HCT116 (cell line): ENCODE results near the gene CABP1. TPM values are rescaled to one million over a fixed set of nuclear protein-coding genes. Genes with fewer than 3 reads are reported as not detected.

Experiments used
- ATAC-seq: fragments of 200-7000 bp; cut with Tn5 transposase; 2 replicates; pipeline ENCODE4 v1.9.1; 2020; ENCODE audit warnings: mild to moderate bottlenecking, moderate library complexity
- BruUV-seq: library from RNA; stranded (reverse); fragments of 400-500 nt; replicated peaks from 2 replicates; lab custom pipeline; 2021; lab: Mats Ljungman, UMichigan
- CTCF ChIA-PET: fragments of 300-600 bp; sonication (Branson Sonifier 250); formaldehyde crosslinking; loops from one replicate; lab custom pipeline; 2021; ENCODE audit warnings: antibody characterized with exemption; lab: Charles Lee
- POLR2A ChIA-PET: fragments of 300-600, 350-600 bp; sonication (Branson Sonifier 250); formaldehyde crosslinking; loops from one replicate; lab custom pipeline; 2021; ENCODE audit warnings: antibody characterized with exemption; lab: Charles Lee
- RAD21 ChIA-PET, 2 experiments: fragments of 300-600 bp; sonication (Branson Sonifier 250); formaldehyde crosslinking; loops; one replicate each; lab custom pipeline; 2023; ENCODE audit warnings: low total read pairs in 2 of 2; ENCODE audit not compliant: uncharacterized antibody in 2 of 2, unreplicated experiment in 2 of 2, low non-redundant PET in 1 of 2; lab: Charles Lee
- DNase-seq: peaks from one replicate; pipeline ENCODE4 v3.0.0-alpha.2; 2010; ENCODE audit warnings: low read depth, low spot score
- H2AFZ ChIP-seq: fragments of 200-600 bp; shearing (Covaris generic), sonication (generic); 2 replicates; pipeline ENCODE4 v1.6.1; 2017; ENCODE audit warnings: low read depth, mixed run types, mixed read lengths, antibody characterized with exemption, low read length; ENCODE audit not compliant: poor library complexity, severe bottlenecking
- H3K27ac ChIP-seq: 2 replicates; pipeline ENCODE4 v1.5.1; 2012; ENCODE audit warnings: low read depth, low read length
- H3K27me3 ChIP-seq: fragments of 200-600 bp; sonication (generic); 2 replicates; pipeline ENCODE4 v1.6.1; 2016; ENCODE audit warnings: mixed run types, low read length, mixed read lengths; ENCODE audit not compliant: insufficient read depth
- H3K36me3 ChIP-seq, 2 experiments: fragments of 200-500 bp in 1 of 2; fragments of 200-600 bp in 1 of 2; sonication (Bioruptor generic) in 1 of 2; sonication (generic) in 1 of 2; 2 replicates each; pipeline versions ENCODE4 v1.5.1 to v1.6.1; 2014 to 2016; ENCODE audit warnings: low read length in 2 of 2, inconsistent platforms in 1 of 2, mixed read lengths in 1 of 2, mixed run types in 1 of 2; ENCODE audit not compliant: insufficient read depth in 2 of 2, control insufficient read depth in 1 of 2
- H3K4me1 ChIP-seq, 2 experiments: fragments of 200-600 bp in 1 of 2; sonication (generic) in 1 of 2; 2 replicates each; pipeline versions ENCODE4 v1.5.1 to v1.6.1; 2012 to 2017; ENCODE audit warnings: low read length in 2 of 2, inconsistent platforms in 1 of 2, mild to moderate bottlenecking in 1 of 2, mixed read lengths in 1 of 2, mixed run types in 1 of 2, moderate library complexity in 1 of 2; ENCODE audit not compliant: insufficient read depth in 2 of 2, control insufficient read depth in 1 of 2
- H3K4me2 ChIP-seq: fragments of 200-600 bp; sonication (generic); 2 replicates; pipeline ENCODE4 v1.6.1; 2017; ENCODE audit warnings: mixed run types, low read length, mixed read lengths
- H3K4me3 ChIP-seq, 2 experiments: fragments of 200-600 bp in 1 of 2; sonication (generic) in 1 of 2; replicated peaks in 1 of 2; 2 replicates each; pipeline ENCODE4 v1.5.1; 2011 to 2016; ENCODE audit warnings: low read length in 2 of 2, control low read depth in 1 of 2, low read depth in 1 of 2, mild to moderate bottlenecking in 1 of 2, mixed read lengths in 1 of 2, mixed run types in 1 of 2
- H3K79me2 ChIP-seq: fragments of 200-600 bp; sonication (generic); 2 replicates; pipeline ENCODE4 v1.6.1; 2017; ENCODE audit warnings: mild to moderate bottlenecking, mixed run types, low read length, moderate library complexity, mixed read lengths; ENCODE audit not compliant: insufficient read depth
- H3K9ac ChIP-seq: fragments of 200-600 bp; sonication (generic); 2 replicates; pipeline ENCODE4 v1.6.1; 2016; ENCODE audit warnings: low read length, mixed read lengths
- H3K9me2 ChIP-seq: fragments of 200-600 bp; sonication (generic), shearing (Covaris generic); 2 replicates; pipeline ENCODE4 v1.6.1; 2017; ENCODE audit warnings: mixed run types, mild to moderate bottlenecking, moderate library complexity; ENCODE audit not compliant: insufficient read depth
- H3K9me3 ChIP-seq, 2 experiments: fragments of 200-500 bp in 1 of 2; fragments of 200-600 bp in 1 of 2; sonication (Bioruptor generic) in 1 of 2; sonication (generic) in 1 of 2; 2 replicates each; pipeline ENCODE4 v1.6.1; 2014 to 2017; ENCODE audit warnings: low read length in 2 of 2, mixed read lengths in 2 of 2, inconsistent platforms in 1 of 2, low read depth in 1 of 2, mild to moderate bottlenecking in 1 of 2, mixed run types in 1 of 2, moderate library complexity in 1 of 2; ENCODE audit not compliant: control insufficient read depth in 1 of 2, insufficient read depth in 1 of 2
- H4K20me1 ChIP-seq: fragments of 200-600 bp; sonication (generic), shearing (Covaris generic); 2 replicates; pipeline ENCODE4 v1.6.1; 2017; ENCODE audit warnings: mixed run types, mild to moderate bottlenecking, moderate library complexity; ENCODE audit not compliant: insufficient read depth
- CBX3 ChIP-seq: IDR thresholded peaks from 2 replicates; pipeline ENCODE4 v1.6.1; 2012; ENCODE audit warnings: low read depth
- CEBPB ChIP-seq: IDR thresholded peaks from 2 replicates; pipeline ENCODE4 v1.6.1; 2012; ENCODE audit warnings: low read depth
- FOSL1 ChIP-seq: IDR thresholded peaks from 2 replicates; pipeline ENCODE4 v1.6.1; 2012; ENCODE audit warnings: low read depth
- MAX ChIP-seq: IDR thresholded peaks from 2 replicates; pipeline ENCODE4 v1.6.1; 2012
- POLR2A ChIP-seq: IDR thresholded peaks from 2 replicates; pipeline ENCODE4 v1.7.0; 2011; ENCODE audit warnings: borderline replicate concordance; ENCODE audit not compliant: insufficient read depth, insufficient read length; ENCODE audit errors: extremely low read depth
- REST ChIP-seq: IDR thresholded peaks from 2 replicates; pipeline ENCODE4 v1.6.1; 2012; ENCODE audit warnings: low read depth
- SIN3A ChIP-seq: IDR thresholded peaks from 2 replicates; pipeline ENCODE4 v1.6.1; 2012; ENCODE audit warnings: low read depth
- SP1 ChIP-seq: IDR thresholded peaks from 2 replicates; pipeline ENCODE4 v1.6.1; 2012; ENCODE audit warnings: low read depth
- TCF7L2 ChIP-seq: IDR thresholded peaks from 2 replicates; pipeline ENCODE4 v1.7.0; 2011; ENCODE audit warnings: borderline replicate concordance, inconsistent platforms; ENCODE audit not compliant: insufficient read depth, insufficient read length; ENCODE audit errors: extremely low read depth
- YY1 ChIP-seq: IDR thresholded peaks from 2 replicates; pipeline ENCODE4 v1.6.1; 2011; ENCODE audit warnings: low read length, low read depth, moderate library complexity, mild to moderate bottlenecking; ENCODE audit not compliant: insufficient replicate concordance; ENCODE audit errors: extremely low read depth
- ZFX ChIP-seq: fragments of 450-650 bp; IDR thresholded peaks from 2 replicates; pipeline ENCODE4 v1.6.1; 2017
- intact Hi-C: fragments of 100-400 bp; cut with micrococcal nuclease; formaldehyde crosslinking; loops from 2 replicates; pipeline ENCODE4 v1.10.0; 2022
- total RNA-seq: library from RNA; stranded (reverse); gene quantifications from one replicate; pipeline ENCODE4 v1.2.1, GENCODE V29; 2021; ENCODE audit not compliant: unreplicated experiment

CABP1 gene
- total RNA-seq, 1 experiment from 2014 or later: 0.84 TPM

GRCh38 chr12:120668091-120668867 is 27.9 kb downstream of the CABP1 start:
- H3K27me3 ChIP-seq: no peaks in the 10 kb centered on the region
- no peak overlapping the region for H3K4me3 ChIP-seq
- H2AFZ ChIP-seq: no peak overlapping the region
- ChIA-PET POLR2A (no interaction called here), CTCF (interaction anchor here (1.3 kb wide), 1 partner anchor 19 kb away, joined by 4 read pairs; no protein-coding TSS in a partner anchor), RAD21 (no interaction called here)
- H4K20me1 ChIP-seq: no peaks in the 10 kb centered on the region
- ATAC-seq (no peak), DNase-seq (no peak)
- H3K9ac ChIP-seq: no peak overlapping the region
- no peaks in the 10 kb centered on the region for H3K9me2 ChIP-seq
- H3K4me1 ChIP-seq: peaks cover 3 to 25% of the 10 kb centered on the region in 2 experiments; a peak in 3 of 4 replicates
- no peaks in the 10 kb centered on the region for H3K9me3 ChIP-seq
- TF ChIP-seq YY1 (no peak), REST (no peak), POLR2A (no peak), SP1 (no peak), ZFX (no peak), TCF7L2 (no peak), CEBPB (no peak), MAX (no peak), FOSL1 (no peak), SIN3A (no peak), CBX3 (no peak)
- intact Hi-C loops: no loop called here
- H3K79me2 ChIP-seq: no peaks in the 10 kb centered on the region
- no peaks in the 10 kb centered on the region for H3K36me3 ChIP-seq
- H3K4me2 ChIP-seq: no peak overlapping the region
- BruUV-seq: no TSS peak
- no peak overlapping the region for H3K27ac ChIP-seq
